Activated CD8-positive, alpha-beta T cell treated with anti-CD3 and anti-CD28 coated beads, Interleukin-2, amount 10 ng/mL, durations not matched to agents 7 days and 5 days (primary cell): ENCODE data around the gene TRMT61A. TPM values are rescaled to one million over a fixed set of nuclear protein-coding genes. Genes with fewer than 3 reads are reported as not detected.

Experiments used
- ATAC-seq: fragments of 150-1000 bp; cut with Tn5 transposase; one replicate; pipeline ENCODE4 v1.10.0; 2021; ENCODE audit warnings: moderate library complexity
- CTCF ChIA-PET: fragments of 350-600 bp; sonication (Branson Sonifier 250); formaldehyde crosslinking; loops from one replicate; lab custom pipeline; 2021; ENCODE audit warnings: antibody characterized with exemption; lab: Charles Lee
- POLR2A ChIA-PET: fragments of 350-600 bp; sonication (Branson Sonifier 250); formaldehyde crosslinking; loops from one replicate; lab custom pipeline; 2021; ENCODE audit warnings: antibody characterized with exemption; lab: Charles Lee
- DNase-seq: peaks from one replicate; pipeline ENCODE4 v3.0.0-alpha.2; 2020
- H3K27ac Mint-ChIP-seq: one replicate; pipeline ENCODE4 v1.8.0; 2021; ENCODE audit warnings: mild to moderate bottlenecking, mixed read lengths
- H3K27me3 Mint-ChIP-seq: one replicate; pipeline ENCODE4 v1.8.0; 2021; ENCODE audit warnings: low read depth, mixed read lengths
- H3K36me3 Mint-ChIP-seq: one replicate; pipeline ENCODE4 v1.8.0; 2021; ENCODE audit warnings: low read depth, mixed read lengths
- H3K4me1 Mint-ChIP-seq: one replicate; pipeline ENCODE4 v1.8.0; 2021; ENCODE audit warnings: low read depth, mixed read lengths
- H3K4me3 Mint-ChIP-seq: one replicate; pipeline ENCODE4 v1.8.0; 2021; ENCODE audit warnings: mild to moderate bottlenecking, mixed read lengths
- H3K9me3 Mint-ChIP-seq: one replicate; pipeline ENCODE4 v1.8.0; 2022; ENCODE audit warnings: mixed read lengths; ENCODE audit not compliant: insufficient read depth
- total RNA-seq, 2 experiments: library from RNA; stranded (reverse); gene quantifications; one replicate each; pipeline ENCODE4 v1.2.3, GENCODE V29; 2021

The TRMT61A gene
- total RNA-seq, 2 experiments from 2014 or later = 8.5 to 8.8 TPM

- no peaks in the 10 kb centered on the region for H3K9me3 Mint-ChIP-seq
- CTCF ChIA-PET = no interaction called here
- no peaks in the 10 kb centered on the region for H3K36me3 Mint-ChIP-seq
- DNase-seq (no peak), ATAC-seq (no peak)
- no peaks in the 10 kb centered on the region for H3K4me1 Mint-ChIP-seq
- H3K4me3 Mint-ChIP-seq = no peak overlapping the region
- H3K27ac Mint-ChIP-seq = no peak overlapping the region
- H3K27me3 Mint-ChIP-seq = no peaks in the 10 kb centered on the region
- POLR2A ChIA-PET = no interaction called here
Observed at GRCh38 chr14:103539056-103539825, 10.2 kb downstream of the TRMT61A start.

GRCh38 chr14:103540821-103541708 lies 12.1 kb downstream of the TRMT61A start:
- DNase-seq = no peak
- ChIA-PET CTCF (no interaction called here), POLR2A (no interaction called here)
- H3K27ac Mint-ChIP-seq = no peak overlapping the region
- no peaks in the 10 kb centered on the region for H3K36me3 Mint-ChIP-seq
- no peaks in the 10 kb centered on the region for H3K27me3 Mint-ChIP-seq
- no peaks in the 10 kb centered on the region for H3K9me3 Mint-ChIP-seq
- H3K4me3 Mint-ChIP-seq = no peak overlapping the region
- ATAC-seq = no peak
- no peaks in the 10 kb centered on the region for H3K4me1 Mint-ChIP-seq

- Mint-ChIP-seq H3K4me3 (no peak overlapping the region), H3K27ac (no peak overlapping the region), H3K36me3 (no peaks in the 10 kb centered on the region), H3K9me3 (no peaks in the 10 kb centered on the region), H3K4me1 (no peaks in the 10 kb centered on the region), H3K27me3 (no peaks in the 10 kb centered on the region)
- ChIA-PET CTCF (no interaction called here), POLR2A (no interaction called here)
- no peak for DNase-seq
- ATAC-seq = no peak
Observed at GRCh38 chr14:103541709-103542604, 13.0 kb downstream of the TRMT61A start.

DNA sequence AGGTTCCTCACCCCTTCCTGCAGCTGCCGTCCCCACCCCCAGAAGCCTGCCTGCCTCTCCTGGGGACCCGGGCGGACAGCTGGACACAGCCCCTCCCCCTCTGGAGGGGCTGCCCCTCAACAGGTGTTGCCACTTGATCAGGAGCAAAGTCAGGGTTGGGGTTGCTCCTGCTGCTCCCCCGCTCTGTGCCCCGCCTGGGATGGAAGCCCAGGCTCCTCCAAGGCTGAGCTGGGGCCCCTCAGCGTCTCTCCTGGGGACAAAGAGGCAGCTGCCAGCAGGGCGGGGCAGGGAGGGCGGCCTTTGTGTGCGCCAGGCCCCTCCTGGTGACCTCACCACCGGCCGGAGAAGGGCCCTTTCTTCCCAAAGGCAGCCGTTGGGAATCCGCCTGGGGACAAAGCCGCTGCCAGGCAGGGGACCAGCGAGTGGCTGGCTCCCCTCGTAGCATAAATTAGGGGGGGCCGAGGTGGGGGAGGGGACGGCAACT lies 13.7 kb downstream of the TRMT61A start:
- no peaks in the 10 kb centered on the region for H3K9me3 Mint-ChIP-seq
- H3K4me3 Mint-ChIP-seq = no peak overlapping the region
- POLR2A ChIA-PET = no interaction called here
- no peak for ATAC-seq
- H3K4me1 Mint-ChIP-seq = no peaks in the 10 kb centered on the region
- H3K27ac Mint-ChIP-seq = no peak overlapping the region
- CTCF ChIA-PET = interaction anchor here (1.3 kb wide), 1 partner anchor 24 kb away, joined by 3 read pairs; no protein-coding TSS in a partner anchor
- no peaks in the 10 kb centered on the region for H3K36me3 Mint-ChIP-seq
- DNase-seq = no peak
- no peaks in the 10 kb centered on the region for H3K27me3 Mint-ChIP-seq

DNA sequence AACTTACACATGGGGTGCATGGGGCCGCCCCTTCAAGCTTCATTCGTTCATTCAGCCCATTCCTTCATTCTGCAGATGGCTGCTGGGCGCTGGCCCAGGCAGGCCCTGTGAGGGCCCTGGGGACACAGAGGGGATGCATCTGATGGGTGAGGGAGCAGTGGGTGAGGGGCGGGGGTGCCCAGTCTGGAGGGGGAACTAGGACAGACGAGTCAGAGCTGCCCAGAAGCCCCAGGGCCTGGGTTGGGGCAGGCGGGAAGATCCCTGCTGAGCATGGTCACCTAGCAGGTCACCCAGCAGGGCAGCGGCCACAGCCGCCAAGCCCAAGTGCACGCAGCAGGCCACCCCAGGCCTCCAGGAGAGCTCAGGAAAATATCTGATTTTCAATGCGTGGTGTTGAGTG lies 14.1 kb downstream of the TRMT61A start:
- no peaks in the 10 kb centered on the region for H3K27me3 Mint-ChIP-seq
- POLR2A ChIA-PET = no interaction called here
- no peak overlapping the region for H3K27ac Mint-ChIP-seq

DNA sequence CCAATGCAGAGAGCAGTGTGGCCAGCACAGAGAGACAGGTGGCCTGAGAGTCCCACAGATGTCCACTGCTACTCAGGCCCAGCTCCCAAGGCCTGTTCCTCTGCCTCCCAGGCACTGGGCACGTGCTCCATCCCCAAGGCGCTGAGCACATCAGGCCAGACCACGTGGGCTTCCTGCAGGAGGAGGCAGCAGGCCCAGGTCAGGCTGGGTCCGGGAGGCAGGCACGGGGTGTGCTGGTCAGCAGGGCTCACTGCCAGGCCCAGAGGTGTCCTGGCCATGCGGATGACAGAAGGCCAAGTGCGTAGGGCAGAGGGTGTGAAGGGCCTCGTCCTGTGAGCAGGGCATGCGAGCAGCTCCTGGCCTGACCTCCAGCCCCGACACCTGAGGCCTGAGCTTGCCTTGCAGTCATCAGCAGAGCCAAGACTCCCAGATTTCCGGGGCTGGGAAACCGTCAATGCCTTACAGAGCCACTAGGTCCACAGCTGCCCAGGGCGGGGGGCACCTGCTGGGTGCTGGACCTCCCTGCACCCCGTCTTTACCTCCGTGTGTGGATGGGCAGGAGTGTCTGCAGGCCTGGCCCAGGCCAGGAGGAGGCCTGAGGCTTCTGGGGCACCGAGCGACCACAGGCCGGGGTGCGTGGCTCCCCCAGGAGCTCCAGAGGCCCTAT lies 14.9 kb downstream of the TRMT61A start:
- no peaks in the 10 kb centered on the region for H3K4me1 Mint-ChIP-seq
- DNase-seq = no peak
- POLR2A ChIA-PET = interaction anchor here (0.6 kb wide), 1 partner anchor 14 kb away, joined by 3 read pairs; no protein-coding TSS in a partner anchor
- H3K4me3 Mint-ChIP-seq = no peak overlapping the region
- no peak overlapping the region for H3K27ac Mint-ChIP-seq
- H3K36me3 Mint-ChIP-seq = no peaks in the 10 kb centered on the region
- ATAC-seq = no peak
- CTCF ChIA-PET = interaction anchor here (1.3 to 3.7 kb wide), 2 partner anchors 25 to 44 kb away, joined by 3 to 18 read pairs; no protein-coding TSS in a partner anchor
- H3K9me3 Mint-ChIP-seq = no peaks in the 10 kb centered on the region
- no peaks in the 10 kb centered on the region for H3K27me3 Mint-ChIP-seq

More for the DNA sequence above, 14.1 kb downstream of the TRMT61A start:
- Mint-ChIP-seq H3K36me3 (no peaks in the 10 kb centered on the region), H3K4me1 (no peaks in the 10 kb centered on the region), H3K9me3 (no peaks in the 10 kb centered on the region), H3K4me3 (no peak overlapping the region)
- no peak for ATAC-seq
- CTCF ChIA-PET = interaction anchor here (1.3 kb wide), 1 partner anchor 24 kb away, joined by 3 read pairs; no protein-coding TSS in a partner anchor
- no peak for DNase-seq

GRCh38 chr14:103544388-103545218 lies 15.6 kb downstream of the TRMT61A start:
- no peak overlapping the region for H3K27ac Mint-ChIP-seq
- no peaks in the 10 kb centered on the region for H3K4me1 Mint-ChIP-seq
- ATAC-seq = no peak
- CTCF ChIA-PET = interaction anchor here (2.2 to 3.7 kb wide), 2 partner anchors 26 to 45 kb away, joined by 9 to 18 read pairs; no protein-coding TSS in a partner anchor
- H3K4me3 Mint-ChIP-seq = no peak overlapping the region
- H3K36me3 Mint-ChIP-seq = no peaks in the 10 kb centered on the region
- POLR2A ChIA-PET = interaction anchor here (0.6 to 1.4 kb wide), 2 partner anchors 10 to 15 kb away, joined by 3 to 5 read pairs; no protein-coding TSS in a partner anchor
- H3K27me3 Mint-ChIP-seq = no peaks in the 10 kb centered on the region
- H3K9me3 Mint-ChIP-seq = no peaks in the 10 kb centered on the region
- DNase-seq = no peak

DNA sequence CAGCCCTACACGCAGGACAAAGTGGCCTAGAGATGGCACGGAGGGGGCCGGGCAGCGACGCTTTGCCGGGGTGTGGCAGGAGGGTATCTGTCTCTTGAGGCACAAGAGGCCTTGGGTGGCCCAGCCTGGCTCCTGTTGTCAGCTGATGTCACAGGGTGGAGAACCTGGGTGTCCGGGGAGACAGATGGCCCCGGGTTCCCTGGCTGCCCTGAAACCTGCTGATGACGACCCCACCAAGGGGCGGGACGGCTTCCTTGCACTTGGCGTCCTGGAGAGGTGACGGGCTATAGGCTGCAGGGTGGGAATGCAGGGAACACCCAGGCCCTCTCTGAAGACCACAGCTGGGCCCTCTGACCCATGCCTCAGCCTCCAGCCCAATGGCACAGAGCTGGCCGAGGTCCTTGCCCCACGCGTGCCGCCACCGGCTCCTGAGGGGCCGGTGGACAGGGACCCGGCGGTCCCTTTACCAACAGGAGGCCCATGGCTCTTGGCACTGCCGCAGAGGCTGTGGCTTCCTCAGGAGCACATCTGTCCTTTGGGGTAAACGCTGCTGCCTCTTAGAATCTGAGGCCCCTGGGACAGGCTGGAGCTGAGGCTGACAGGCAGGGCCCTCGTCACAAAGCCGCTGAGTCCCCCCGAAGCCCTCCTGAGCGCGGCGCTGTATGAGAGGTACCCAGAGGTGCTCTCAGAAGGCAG lies 16.4 kb downstream of the TRMT61A start:
- POLR2A ChIA-PET = interaction anchor here (1.4 kb wide), 1 partner anchor 9 kb away, joined by 5 read pairs; no protein-coding TSS in a partner anchor
- H3K4me3 Mint-ChIP-seq = no peak overlapping the region
- no peaks in the 10 kb centered on the region for H3K9me3 Mint-ChIP-seq
- no peaks in the 10 kb centered on the region for H3K4me1 Mint-ChIP-seq
- no peak for ATAC-seq
- no peaks in the 10 kb centered on the region for H3K27me3 Mint-ChIP-seq
- H3K36me3 Mint-ChIP-seq = no peaks in the 10 kb centered on the region
- H3K27ac Mint-ChIP-seq = no peak overlapping the region
- CTCF ChIA-PET = interaction anchor here (2.2 to 3.7 kb wide), 2 partner anchors 26 to 46 kb away, joined by 9 to 18 read pairs; no protein-coding TSS in a partner anchor
- DNase-seq = no peak

- no peaks in the 10 kb centered on the region for H3K4me1 Mint-ChIP-seq
- POLR2A ChIA-PET = interaction anchor here (1.4 kb wide), 1 partner anchor 9 kb away, joined by 5 read pairs; no protein-coding TSS in a partner anchor
- H3K27ac Mint-ChIP-seq = no peak overlapping the region
- DNase-seq (no peak), ATAC-seq (no peak)
- no peak overlapping the region for H3K4me3 Mint-ChIP-seq
- H3K9me3 Mint-ChIP-seq = no peaks in the 10 kb centered on the region
- no peaks in the 10 kb centered on the region for H3K27me3 Mint-ChIP-seq
- H3K36me3 Mint-ChIP-seq = no peaks in the 10 kb centered on the region
- CTCF ChIA-PET = interaction anchor here (0.6 to 3.7 kb wide), 3 partner anchors 25 to 47 kb away, joined by 3 to 18 read pairs (median 9); no protein-coding TSS in a partner anchor
Observed at GRCh38 chr14:103545915-103546651, 17.1 kb downstream of the TRMT61A start.
